GM03348 (cell line): Measurements from ENCODE around the gene FAM234B.

ENCODE experiments used
- DNase-seq: peaks from one replicate; pipeline ENCODE4 v3.0.0; 2012; ENCODE audit warnings: low spot score

The FAM234B gene

GRCh38 chr12:13119826-13120225, 75.6 kb downstream of the FAM234B start:
- no peak for DNase-seq

- no peak for DNase-seq
Observed at GRCh38 chr12:13120413-13120812, 76.2 kb downstream of the FAM234B start.

DNA sequence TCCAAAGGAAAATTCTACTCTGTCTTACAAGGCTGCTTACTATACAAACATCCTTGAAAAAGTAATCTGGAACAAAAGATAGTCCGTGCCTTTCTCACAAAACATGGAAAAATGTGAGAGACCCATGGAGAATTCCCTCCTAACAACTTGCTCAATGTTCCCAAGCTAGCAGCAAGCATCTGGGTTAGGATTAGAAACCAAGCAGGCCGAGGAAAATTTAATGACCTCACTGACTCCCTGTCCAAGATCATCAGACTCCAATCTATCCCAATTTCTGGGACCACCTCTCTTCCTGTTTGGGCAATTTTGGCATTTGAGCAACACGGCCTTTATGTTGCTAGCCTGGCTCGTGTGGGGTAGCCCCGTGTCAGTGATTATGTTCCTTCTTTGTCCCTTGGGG, 77.4 kb downstream of the FAM234B start:
- DNase-seq = no peak

DNA sequence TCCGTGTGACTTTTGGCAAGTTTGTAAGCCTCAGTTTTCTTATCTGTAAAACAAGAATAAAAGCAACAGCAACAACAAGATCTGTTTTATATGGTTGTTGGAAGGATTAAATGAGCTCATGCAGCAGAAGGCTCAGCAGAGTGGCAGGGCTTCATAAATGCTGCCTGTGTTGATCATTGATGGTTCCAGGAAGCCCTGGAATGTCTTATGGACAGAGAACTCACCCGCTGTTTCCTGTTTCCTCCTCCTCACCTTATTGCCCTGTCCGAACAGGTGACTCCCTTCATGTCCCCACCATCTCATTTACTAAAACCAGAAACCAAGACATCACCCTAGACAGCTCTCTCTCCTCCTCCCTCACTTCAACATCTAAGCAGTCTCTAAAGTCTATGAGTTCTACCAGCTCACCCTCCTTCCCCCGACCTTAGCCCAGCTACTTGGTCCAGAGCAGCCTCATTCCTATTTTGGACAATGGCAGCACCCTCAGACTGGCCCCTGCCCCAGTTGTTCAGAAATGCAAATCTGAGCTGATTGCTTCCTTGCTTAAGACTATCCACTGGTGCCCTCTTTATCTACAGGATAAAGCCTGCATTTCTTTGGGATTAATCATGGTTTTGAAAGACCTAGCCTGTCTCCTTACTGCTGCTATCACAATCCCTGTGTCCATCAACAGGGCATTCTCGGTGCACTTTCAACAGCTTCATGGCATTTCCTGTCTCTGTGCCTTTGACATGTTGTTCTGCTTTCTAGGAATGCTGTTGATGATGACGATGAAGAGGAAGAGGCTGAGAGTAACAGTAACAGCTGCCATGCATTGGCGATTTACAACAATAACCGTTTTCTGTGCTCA, 80.7 kb downstream of the FAM234B start:
- DNase-seq = peak; percentile 50

DNA sequence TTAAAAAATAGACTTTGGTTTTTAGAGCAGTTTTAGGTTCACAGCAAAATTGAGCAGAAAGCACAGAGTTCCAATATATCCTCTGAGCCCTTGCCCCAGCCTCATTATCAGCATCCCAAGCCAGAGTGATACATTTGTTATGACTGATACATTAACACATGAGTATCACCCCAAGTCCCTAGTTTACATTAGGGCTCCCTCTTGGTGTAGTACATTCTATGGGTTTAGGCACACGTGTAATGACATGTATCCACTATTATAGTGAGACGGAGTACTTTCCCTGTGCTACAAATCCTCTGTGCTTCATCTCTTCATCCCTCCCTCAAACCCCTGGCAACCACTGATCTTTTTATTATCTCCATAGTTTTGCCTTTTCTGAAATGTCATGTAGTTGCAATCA, 81.8 kb downstream of the FAM234B start:
- no peak for DNase-seq

DNA sequence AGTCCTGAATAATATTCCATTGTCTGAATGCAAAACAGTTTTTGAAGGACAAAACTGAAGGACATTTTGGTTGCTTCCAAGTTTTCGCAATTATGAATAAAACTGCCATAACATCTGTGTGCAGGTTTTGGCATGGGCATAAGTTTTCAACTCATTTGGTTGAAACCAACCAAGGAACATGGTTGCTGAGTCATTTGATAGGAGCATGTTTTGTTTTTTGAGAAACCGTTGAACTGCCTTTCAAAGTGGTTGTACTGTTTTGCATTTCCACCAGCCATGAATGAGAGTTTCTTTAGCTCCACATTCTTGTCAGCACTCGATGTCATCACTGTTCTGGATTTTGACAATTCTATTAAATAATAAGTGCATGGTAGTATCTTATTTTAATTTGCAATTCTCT, 82.3 kb downstream of the FAM234B start:
- no peak for DNase-seq

DNA sequence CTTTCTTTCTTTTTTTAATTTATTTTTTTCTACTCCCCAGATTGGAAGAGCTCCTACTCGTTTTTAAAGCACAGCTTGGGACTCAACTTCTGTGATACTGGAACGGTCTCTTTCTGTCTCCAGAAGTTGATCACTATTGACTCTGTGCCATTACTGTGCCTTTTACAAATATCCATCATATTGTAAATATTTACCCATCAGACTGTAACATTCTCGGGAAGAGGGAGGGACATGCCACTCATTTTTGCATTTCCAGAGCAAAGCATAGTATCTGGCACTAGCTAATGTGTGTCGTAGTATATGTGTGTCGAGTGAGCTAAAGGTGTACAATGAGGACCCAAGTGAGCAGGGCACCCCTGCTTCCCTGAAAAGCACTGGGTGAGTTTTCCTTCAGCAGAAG, 83.3 kb downstream of the FAM234B start:
- no peak for DNase-seq

GRCh38 chr12:13128291-13128965, 84.2 kb downstream of the FAM234B start:
- DNase-seq = no peak

DNA sequence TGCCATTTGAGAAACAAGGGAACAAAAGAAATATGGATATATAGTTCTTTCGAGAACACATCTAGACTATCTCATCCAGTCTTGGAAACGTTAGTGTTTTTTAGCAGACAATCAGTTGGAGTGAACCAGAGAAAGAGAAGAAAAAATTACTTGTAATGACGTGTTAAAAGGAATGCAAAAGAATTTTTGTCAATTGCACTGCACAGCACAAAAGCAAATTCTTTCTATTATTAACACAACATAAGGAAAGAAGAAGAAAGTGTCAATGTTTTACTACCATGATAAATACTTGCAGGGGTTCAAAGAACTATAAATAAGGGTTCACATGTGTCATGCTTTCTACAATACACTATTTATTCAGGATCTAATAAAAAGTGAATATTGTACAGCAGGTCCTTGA, 86.8 kb downstream of the FAM234B start:
- no peak for DNase-seq
